Nephron progenitor cell (in vitro differentiated cells): Measurements from ENCODE around the gene TRIM29.

Source experiments
- DNase-seq: peaks from one replicate; pipeline ENCODE4 v3.0.0; 2021
- H3K27ac Mint-ChIP-seq: 2 replicates; pipeline ENCODE4 v1.8.0; 2021; ENCODE audit warnings: mild to moderate bottlenecking, moderate library complexity, mixed read lengths
- H3K27me3 Mint-ChIP-seq: 2 replicates; pipeline ENCODE4 v1.8.0; 2021; ENCODE audit warnings: mild to moderate bottlenecking, low read depth, mixed read lengths; ENCODE audit not compliant: poor library complexity
- H3K36me3 Mint-ChIP-seq: 2 replicates; pipeline ENCODE4 v1.8.0; 2021; ENCODE audit warnings: low read depth, mixed read lengths
- H3K4me1 Mint-ChIP-seq: 2 replicates; pipeline ENCODE4 v1.8.0; 2021; ENCODE audit warnings: mixed read lengths
- H3K4me3 Mint-ChIP-seq: 2 replicates; pipeline ENCODE4 v1.8.0; 2021; ENCODE audit warnings: mild to moderate bottlenecking, moderate library complexity, mixed read lengths
- H3K9me3 Mint-ChIP-seq: 2 replicates; pipeline ENCODE4 v1.8.0; 2021; ENCODE audit warnings: mild to moderate bottlenecking, moderate library complexity, mixed read lengths
- TF ChIP-seq, protein P1 (sequence below): fragments of 200-600 bp; sonication (generic); IDR thresholded peaks from 2 replicates; pipeline ENCODE4 v1.5.0; 2021; ENCODE audit warnings: antibody characterized with exemption

Gene TRIM29

DNA sequence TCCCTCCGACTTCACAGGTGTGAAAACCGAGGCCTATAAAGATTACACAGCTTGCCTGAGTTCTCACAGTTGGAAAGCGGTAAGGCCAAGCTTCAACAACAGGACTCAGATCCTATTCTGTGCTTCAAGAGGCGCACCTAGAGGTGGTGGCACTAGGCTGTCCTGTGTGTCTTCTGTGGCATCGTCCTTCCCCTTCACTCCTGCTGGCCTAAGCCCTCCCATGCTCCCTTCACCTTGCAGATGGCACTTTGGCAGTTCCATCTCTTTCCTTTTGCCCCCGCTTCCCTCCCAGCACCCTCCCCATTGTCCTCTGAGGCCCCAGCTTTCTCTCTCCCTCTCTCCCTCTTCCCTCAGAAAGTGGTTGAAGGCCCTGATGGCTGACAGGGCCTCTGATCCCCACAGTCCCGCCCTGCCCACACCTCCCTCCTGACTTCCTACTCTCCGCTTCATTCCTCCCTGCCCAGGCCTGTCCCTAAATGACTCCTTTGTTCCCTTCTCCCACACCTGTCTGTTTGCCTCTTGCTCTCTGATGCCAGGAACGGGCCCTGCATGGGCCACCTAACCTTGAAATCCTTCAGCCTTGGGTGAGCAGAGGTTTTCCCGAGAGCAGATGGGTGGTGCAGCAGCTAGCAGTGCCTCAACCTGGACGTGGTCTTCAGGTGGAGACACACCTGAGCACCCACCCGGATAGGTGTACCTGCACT lies 5.8 kb downstream of the TRIM29 start:
- Mint-ChIP-seq H3K4me1 (peaks cover 19% of the 10 kb centered on the region), H3K36me3 (no peaks in the 10 kb centered on the region), H3K27me3 (peaks cover 36% of the 10 kb centered on the region), H3K4me3 (no peak overlapping the region), H3K9me3 (no peaks in the 10 kb centered on the region), H3K27ac (no peak overlapping the region)
- no peak for DNase-seq
- TF ChIP-seq, protein P1, sequence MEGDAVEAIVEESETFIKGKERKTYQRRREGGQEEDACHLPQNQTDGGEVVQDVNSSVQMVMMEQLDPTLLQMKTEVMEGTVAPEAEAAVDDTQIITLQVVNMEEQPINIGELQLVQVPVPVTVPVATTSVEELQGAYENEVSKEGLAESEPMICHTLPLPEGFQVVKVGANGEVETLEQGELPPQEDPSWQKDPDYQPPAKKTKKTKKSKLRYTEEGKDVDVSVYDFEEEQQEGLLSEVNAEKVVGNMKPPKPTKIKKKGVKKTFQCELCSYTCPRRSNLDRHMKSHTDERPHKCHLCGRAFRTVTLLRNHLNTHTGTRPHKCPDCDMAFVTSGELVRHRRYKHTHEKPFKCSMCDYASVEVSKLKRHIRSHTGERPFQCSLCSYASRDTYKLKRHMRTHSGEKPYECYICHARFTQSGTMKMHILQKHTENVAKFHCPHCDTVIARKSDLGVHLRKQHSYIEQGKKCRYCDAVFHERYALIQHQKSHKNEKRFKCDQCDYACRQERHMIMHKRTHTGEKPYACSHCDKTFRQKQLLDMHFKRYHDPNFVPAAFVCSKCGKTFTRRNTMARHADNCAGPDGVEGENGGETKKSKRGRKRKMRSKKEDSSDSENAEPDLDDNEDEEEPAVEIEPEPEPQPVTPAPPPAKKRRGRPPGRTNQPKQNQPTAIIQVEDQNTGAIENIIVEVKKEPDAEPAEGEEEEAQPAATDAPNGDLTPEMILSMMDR, result no peak

DNA sequence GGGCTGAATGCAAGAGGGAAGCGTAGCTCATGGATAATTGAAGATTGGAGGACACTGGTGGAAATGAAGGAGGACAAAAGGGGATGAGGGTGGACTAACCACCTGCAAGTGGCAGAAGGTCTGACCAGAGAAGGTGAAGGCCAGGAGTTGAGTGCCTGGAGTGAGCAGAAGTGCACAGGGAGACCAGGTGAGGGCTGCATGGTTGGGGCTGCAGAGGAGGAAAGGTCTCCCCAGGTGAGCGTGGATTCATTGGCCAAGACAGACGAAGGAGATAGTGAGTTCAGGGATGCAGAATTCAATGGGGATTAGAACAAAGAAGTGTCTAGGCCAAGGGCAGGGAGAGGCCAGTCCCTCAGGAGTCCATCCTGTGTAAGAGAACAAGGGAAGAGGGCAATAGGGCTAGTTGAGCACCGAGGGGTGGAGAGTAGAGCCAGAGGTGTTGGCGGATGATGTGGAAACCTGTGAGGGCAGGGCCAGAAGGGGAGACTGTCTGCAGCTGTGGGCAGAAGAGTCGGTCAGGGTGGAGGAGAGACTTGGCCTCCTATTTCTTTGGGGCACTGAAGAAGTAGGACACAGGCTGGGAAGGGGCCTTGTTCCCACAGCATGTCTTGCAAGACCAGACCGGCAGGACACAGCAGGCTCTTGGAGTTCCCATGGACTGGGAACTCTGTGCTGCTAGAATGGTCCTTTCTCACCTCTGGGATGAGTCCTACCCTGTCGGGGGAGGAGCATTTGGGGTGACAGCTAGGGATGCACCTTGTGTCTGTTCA lies 6.7 kb downstream of the TRIM29 start:
- TF ChIP-seq, protein P1, result no peak
- H3K4me1 Mint-ChIP-seq, result peaks cover 19% of the 10 kb centered on the region
- no peak overlapping the region for H3K27ac Mint-ChIP-seq
- H3K27me3 Mint-ChIP-seq, result peaks cover 37% of the 10 kb centered on the region
- H3K36me3 Mint-ChIP-seq, result no peaks in the 10 kb centered on the region
- DNase-seq, result no peak
- H3K9me3 Mint-ChIP-seq, result no peaks in the 10 kb centered on the region
- no peak overlapping the region for H3K4me3 Mint-ChIP-seq

DNA sequence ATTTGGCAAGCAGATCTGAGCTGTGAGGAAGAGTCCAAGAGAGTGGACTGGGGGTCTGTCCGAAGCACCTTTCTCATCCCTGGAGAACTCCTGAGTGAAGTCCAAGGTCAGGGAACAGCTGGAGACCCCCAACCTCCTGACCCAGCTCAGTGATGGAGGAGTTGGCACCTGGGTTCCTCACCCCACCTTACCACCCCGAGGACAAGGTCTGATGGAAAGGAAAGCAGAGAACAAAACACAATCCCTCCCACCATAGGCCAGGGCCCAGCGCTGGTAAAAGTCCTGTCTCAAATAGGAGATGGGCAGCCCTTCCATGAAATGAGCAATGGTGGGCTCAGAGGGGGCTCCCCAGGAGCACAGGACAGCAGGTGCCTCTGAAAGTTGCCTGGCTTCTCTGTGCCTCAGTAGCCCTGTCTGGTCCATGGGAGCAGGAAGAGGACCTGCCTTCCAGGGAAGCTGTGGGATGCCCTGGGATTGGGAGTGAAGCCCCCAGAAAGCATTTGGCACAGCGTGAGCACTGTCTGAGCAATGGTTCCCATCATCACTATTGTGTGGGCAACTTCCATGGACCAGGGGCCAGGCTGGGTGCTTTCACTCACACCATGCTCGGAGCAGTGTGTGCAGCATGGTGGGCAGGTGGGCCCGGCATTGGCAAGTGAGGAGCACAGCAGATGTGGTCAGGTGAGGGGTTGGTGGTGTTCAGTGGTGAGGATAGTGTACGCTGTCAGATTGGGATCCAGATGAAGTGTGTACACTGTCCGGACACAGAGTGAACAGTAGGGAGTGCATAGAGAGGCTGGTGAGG lies 7.5 kb downstream of the TRIM29 start:
- DNase-seq, result no peak
- Mint-ChIP-seq H3K27me3 (peaks cover 41% of the 10 kb centered on the region), H3K27ac (no peak overlapping the region), H3K9me3 (no peaks in the 10 kb centered on the region), H3K4me1 (peaks cover 19% of the 10 kb centered on the region), H3K36me3 (no peaks in the 10 kb centered on the region), H3K4me3 (no peak overlapping the region)
- TF ChIP-seq, protein P1, result no peak

DNA sequence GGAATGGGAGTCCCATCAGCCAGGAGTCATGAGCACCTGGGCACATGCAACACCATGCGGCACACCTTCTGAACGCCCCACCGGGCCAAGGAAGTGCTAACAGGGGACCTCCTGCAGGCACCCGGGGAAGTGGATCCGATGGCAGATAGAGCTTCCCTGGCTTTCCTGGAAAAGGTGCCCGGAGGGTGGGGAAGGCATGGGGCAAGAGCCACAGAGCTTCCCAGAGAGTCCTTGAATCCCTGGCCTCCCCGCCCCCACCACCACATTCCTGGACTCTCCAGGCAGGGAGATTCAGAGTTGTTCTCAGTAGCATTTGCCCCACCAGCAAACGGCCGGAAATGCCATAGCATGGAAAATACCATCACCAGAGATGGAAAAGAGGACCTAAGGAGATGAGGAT lies 8.3 kb downstream of the TRIM29 start:
- H3K4me1 Mint-ChIP-seq, result peaks cover 19% of the 10 kb centered on the region
- no peak overlapping the region for H3K4me3 Mint-ChIP-seq
- H3K27ac Mint-ChIP-seq, result no peak overlapping the region
- H3K27me3 Mint-ChIP-seq, result peaks cover 41% of the 10 kb centered on the region
- no peaks in the 10 kb centered on the region for H3K36me3 Mint-ChIP-seq
- H3K9me3 Mint-ChIP-seq, result no peaks in the 10 kb centered on the region
- no peak for DNase-seq
- TF ChIP-seq, protein P1, result no peak

DNA sequence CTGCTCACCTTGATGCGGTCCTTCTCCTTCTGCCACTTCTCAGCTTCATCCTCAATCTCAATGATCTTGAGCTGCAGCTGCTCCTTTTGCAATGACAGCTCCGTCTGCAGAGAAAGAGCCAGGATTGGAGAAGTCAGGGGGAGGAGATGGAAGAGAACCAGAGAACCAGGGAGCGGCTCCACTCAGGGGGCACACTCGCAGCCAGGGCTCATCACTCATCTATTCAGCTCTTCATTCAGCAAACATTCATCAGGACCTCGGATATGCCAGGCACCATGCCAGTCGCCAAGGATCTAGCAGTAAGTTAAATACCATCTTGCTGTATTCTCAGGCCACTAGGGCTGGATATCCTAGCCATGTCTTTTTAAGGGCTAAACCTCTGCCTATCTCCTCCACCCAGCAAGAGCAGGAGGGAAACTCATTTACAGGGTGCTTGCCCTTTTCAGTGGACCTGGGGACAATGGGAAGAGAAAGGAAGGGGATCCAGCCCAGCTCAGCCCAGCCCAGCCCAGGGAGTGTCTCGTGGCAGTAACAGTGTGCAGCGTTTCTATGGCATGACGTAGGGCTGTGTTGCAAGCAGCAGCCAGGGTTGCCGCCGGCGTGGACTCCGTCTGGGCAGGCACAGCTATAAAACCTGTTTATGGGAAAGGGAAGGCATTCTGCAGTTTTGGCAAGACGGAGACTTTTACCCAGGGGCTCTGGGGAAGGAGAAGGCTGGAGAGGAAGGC lies 9.4 kb downstream of the TRIM29 start:
- Mint-ChIP-seq H3K4me1 (peaks cover 17% of the 10 kb centered on the region), H3K36me3 (no peaks in the 10 kb centered on the region), H3K27ac (no peak overlapping the region), H3K9me3 (no peaks in the 10 kb centered on the region), H3K4me3 (no peak overlapping the region), H3K27me3 (peaks cover 40% of the 10 kb centered on the region)
- TF ChIP-seq, protein P1, result no peak
- no peak for DNase-seq
